ENCODE data around the gene C1orf105. TPM values are rescaled to one million over a fixed set of nuclear protein-coding genes. Genes with fewer than 3 reads are reported as not detected.

C1orf105 gene
- total and polyA plus RNA-seq, 3 donors from 2014 or later, result 15.1 to 60.8 (median 15.8) TPM

DNA sequence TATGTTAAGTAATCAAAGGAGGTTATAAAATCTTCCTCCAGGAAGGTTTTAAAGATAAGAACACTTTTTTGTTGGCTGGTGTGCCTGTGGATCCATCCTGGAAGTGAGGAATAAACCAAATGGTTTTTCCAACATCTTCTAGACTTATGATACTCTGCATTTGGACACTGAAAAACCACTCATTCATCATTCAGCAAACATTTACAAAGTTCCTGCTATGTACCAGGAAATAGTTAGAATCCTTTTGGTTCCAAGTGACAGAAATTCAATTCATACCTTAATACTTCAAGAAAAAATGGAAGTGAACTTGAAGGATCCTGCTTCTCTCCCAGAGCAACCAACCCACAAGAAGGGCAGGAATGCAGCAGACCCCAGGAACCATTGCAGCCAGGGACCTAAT lies 63.0 kb downstream of the C1orf105 start:
- H3K4me3 ChIP-seq, result no peak overlapping the region
- no peaks in the 10 kb centered on the region for H3K27me3 ChIP-seq
- H3K27ac ChIP-seq, result no peak overlapping the region
- H3K36me3 ChIP-seq (ENCODE audit: low read depth, missing control alignments), result no peaks in the 10 kb centered on the region
- H3K9me3 ChIP-seq, result no peaks in the 10 kb centered on the region
- peaks cover 18% of the 10 kb centered on the region for H3K4me1 ChIP-seq
- DNase-seq, result no peak
- no peak for TF ChIP-seq POLR2A (IDR thresholded peaks at IDR 0.05)
- TF ChIP-seq, protein P1, sequence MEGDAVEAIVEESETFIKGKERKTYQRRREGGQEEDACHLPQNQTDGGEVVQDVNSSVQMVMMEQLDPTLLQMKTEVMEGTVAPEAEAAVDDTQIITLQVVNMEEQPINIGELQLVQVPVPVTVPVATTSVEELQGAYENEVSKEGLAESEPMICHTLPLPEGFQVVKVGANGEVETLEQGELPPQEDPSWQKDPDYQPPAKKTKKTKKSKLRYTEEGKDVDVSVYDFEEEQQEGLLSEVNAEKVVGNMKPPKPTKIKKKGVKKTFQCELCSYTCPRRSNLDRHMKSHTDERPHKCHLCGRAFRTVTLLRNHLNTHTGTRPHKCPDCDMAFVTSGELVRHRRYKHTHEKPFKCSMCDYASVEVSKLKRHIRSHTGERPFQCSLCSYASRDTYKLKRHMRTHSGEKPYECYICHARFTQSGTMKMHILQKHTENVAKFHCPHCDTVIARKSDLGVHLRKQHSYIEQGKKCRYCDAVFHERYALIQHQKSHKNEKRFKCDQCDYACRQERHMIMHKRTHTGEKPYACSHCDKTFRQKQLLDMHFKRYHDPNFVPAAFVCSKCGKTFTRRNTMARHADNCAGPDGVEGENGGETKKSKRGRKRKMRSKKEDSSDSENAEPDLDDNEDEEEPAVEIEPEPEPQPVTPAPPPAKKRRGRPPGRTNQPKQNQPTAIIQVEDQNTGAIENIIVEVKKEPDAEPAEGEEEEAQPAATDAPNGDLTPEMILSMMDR (IDR thresholded peaks at IDR 0.05), result no peak
- intact Hi-C loops (cut with DNase I; ENCODE audit: low total_unique reads), result no loop called here

DNA sequence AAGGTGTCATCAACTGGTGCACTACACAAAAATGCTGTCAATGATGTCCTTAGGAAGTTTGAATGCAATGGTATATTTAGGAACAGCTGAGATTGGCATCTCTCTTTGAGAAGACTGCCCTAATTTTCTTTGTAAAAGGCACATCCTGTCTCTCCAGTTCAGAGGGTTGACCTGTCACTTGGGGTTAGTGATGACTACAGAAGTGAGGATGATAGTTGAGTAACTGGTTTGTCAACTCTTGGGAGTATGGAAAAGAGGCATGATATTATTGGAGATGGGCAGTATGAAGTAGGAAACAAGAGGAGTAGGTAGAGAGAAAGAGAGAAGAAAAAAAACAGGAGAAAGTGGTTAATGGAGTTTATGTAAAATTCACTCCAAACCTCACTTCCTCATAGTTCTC lies 63.8 kb downstream of the C1orf105 start:
- Histone ChIP-seq H3K9me3 (no peaks in the 10 kb centered on the region), H3K27ac (no peak overlapping the region), H3K27me3 (no peaks in the 10 kb centered on the region), H3K4me3 (no peak overlapping the region), H3K4me1 (peaks cover 18% of the 10 kb centered on the region), H3K36me3 (ENCODE audit: low read depth, missing control alignments) (no peaks in the 10 kb centered on the region)
- no peak for DNase-seq
- intact Hi-C loops (cut with DNase I; ENCODE audit: low total_unique reads), result no loop called here
- TF ChIP-seq, protein P1 (IDR thresholded peaks at IDR 0.05), result no peak
- no peak for TF ChIP-seq POLR2A (IDR thresholded peaks at IDR 0.05)

- WGBS, 2 donors, result 67 to 77% methylated on average over 5 of the region's 5 CpGs
- H3K4me1 ChIP-seq, result peaks cover 8% of the 10 kb centered on the region
- H3K9me3 ChIP-seq, result no peaks in the 10 kb centered on the region
- no peaks in the 10 kb centered on the region for H3K27me3 ChIP-seq
- no peak overlapping the region for H3K27ac ChIP-seq
- H3K36me3 ChIP-seq (ENCODE audit: low read depth, missing control alignments), result no peaks in the 10 kb centered on the region
- intact Hi-C loops (cut with DNase I; ENCODE audit: low total_unique reads), result no loop called here
- no peak overlapping the region for H3K4me3 ChIP-seq
- DNase-seq, result no peak
- TF ChIP-seq, protein P1 (IDR thresholded peaks at IDR 0.05), result no peak
- TF ChIP-seq POLR2A (IDR thresholded peaks at IDR 0.05), result no peak
These were observed 65.1 kb downstream of the C1orf105 start for GRCh38 chr1:172485626-172486025.

DNA sequence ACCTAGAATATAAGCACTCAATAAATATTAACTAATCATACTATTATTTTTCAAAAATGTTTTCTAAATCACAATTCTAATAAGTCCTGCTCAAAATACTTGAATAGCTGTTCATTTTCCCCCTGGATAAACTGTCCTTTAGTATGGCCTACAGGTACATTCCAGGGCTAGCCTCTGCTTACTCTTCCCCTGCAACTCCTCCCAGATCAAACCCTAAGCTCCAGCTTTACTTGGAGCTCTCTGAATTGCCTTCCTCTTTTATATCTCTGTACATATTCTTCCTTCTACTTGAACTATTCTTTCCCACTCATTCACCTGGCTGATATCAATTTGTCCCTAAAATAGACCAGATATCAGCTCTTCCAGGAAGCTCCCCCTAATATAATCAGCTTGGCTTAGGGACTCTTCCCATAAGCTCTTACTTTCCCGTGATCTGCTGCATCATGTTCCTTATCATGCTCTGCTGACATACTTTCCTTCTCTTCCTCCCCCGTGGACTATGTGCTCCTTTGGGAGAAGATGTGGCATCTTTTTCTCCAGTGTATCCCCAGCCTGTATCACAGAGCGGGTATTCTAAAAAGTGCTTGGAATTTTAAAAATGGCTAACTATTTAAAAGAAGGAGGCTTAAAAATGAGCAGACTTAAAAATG lies 66.4 kb downstream of the C1orf105 start:
- H3K27me3 ChIP-seq, result no peaks in the 10 kb centered on the region
- peak overlapping the region; percentile 50 to 56 for H3K27ac ChIP-seq
- peaks cover 8% of the 10 kb centered on the region for H3K4me1 ChIP-seq
- TF ChIP-seq, protein P1 (IDR thresholded peaks at IDR 0.05), result no peak
- no peak for TF ChIP-seq POLR2A (IDR thresholded peaks at IDR 0.05)
- peak; percentile 43 for DNase-seq
- no peaks in the 10 kb centered on the region for H3K36me3 ChIP-seq (ENCODE audit: low read depth, missing control alignments)
- intact Hi-C loops (cut with DNase I; ENCODE audit: low total_unique reads), result no loop called here
- no peaks in the 10 kb centered on the region for H3K9me3 ChIP-seq
- H3K4me3 ChIP-seq, result no peak overlapping the region
- 47 to 50% methylated on average over 3 of the region's 3 CpGs for WGBS, 2 donors

GRCh38 chr1:172487550-172487949 lies 67.1 kb downstream of the C1orf105 start:
- 87 to 98% methylated on average over 4 of the region's 4 CpGs for WGBS, 2 donors
- H3K27me3 ChIP-seq, result no peaks in the 10 kb centered on the region
- peaks cover 8% of the 10 kb centered on the region for H3K4me1 ChIP-seq
- H3K9me3 ChIP-seq, result no peaks in the 10 kb centered on the region
- intact Hi-C loops (cut with DNase I; ENCODE audit: low total_unique reads), result no loop called here
- no peak for TF ChIP-seq POLR2A (IDR thresholded peaks at IDR 0.05)
- TF ChIP-seq, protein P1 (IDR thresholded peaks at IDR 0.05), result no peak
- no peaks in the 10 kb centered on the region for H3K36me3 ChIP-seq (ENCODE audit: low read depth, missing control alignments)
- DNase-seq, result no peak
- no peak overlapping the region for H3K4me3 ChIP-seq
- H3K27ac ChIP-seq, result peak overlapping the region in 1 of 2 donors; percentile 50

All from testis (tissue), 3 donors.